Measurements from ENCODE around the gene BCL2L1.
"Not testable (repeated sequence)": the region's sequence is repeated elsewhere in the genome, so short reads cannot be mapped to it uniquely, and the experiment has no call there.

Gene BCL2L1

GRCh38 chr20:31642837-31643236 is 79.8 kb downstream of the BCL2L1 start:
- DNase-seq, result no peak

GRCh38 chr20:31641391-31641790 is 81.3 kb downstream of the BCL2L1 start:
- DNase-seq, result no peak

GRCh38 chr20:31640259-31640658 is 82.4 kb downstream of the BCL2L1 start:
- DNase-seq, result no peak

- no peak for DNase-seq
Observed at GRCh38 chr20:31638816-31639215, 83.9 kb downstream of the BCL2L1 start.

- DNase-seq, result no peak
Observed at GRCh38 chr20:31638317-31638716, 84.4 kb downstream of the BCL2L1 start.

- no peak for DNase-seq
Observed at GRCh38 chr20:31637660-31638059, 85.0 kb downstream of the BCL2L1 start, which contains the start of gene COX4I2. Gene COX4I2, plus strand, starts transcription at chr20:31637912. Its CDS starts 1,106 bp downstream, at chr20:31639018.

GRCh38 chr20:31633339-31633914 is 89.2 kb downstream of the BCL2L1 start:
- DNase-seq, result no peak

GRCh38 chr20:31632548-31633338 is 89.9 kb downstream of the BCL2L1 start:
- DNase-seq, result no peak

GRCh38 chr20:31630187-31630790 is 92.4 kb downstream of the BCL2L1 start:
- no peak for DNase-seq

GRCh38 chr20:31628057-31628456 is 94.6 kb downstream of the BCL2L1 start:
- not testable (repeated sequence) for DNase-seq

- DNase-seq, result not testable (repeated sequence)
Observed at GRCh38 chr20:31626534-31626933, 96.1 kb downstream of the BCL2L1 start.

GRCh38 chr20:31623123-31623505 is 99.6 kb downstream of the BCL2L1 start:
- DNase-seq, result not testable (repeated sequence)

GRCh38 chr20:31620246-31620645 is 102.4 kb downstream of the BCL2L1 start:
- no peak for DNase-seq

GRCh38 chr20:31617432-31618104 is 105.1 kb downstream of the BCL2L1 start:
- no peak for DNase-seq

GRCh38 chr20:31615416-31615815 is 107.3 kb downstream of the BCL2L1 start:
- no peak for DNase-seq

Data from fibroblast of skin of scalp (primary cell).